Stimulated activated naive CD4-positive, alpha-beta T cell treated with Interleukin-2 at 50 U/mL for 16 hours (primary cell): ENCODE results near the gene SLC6A2.

Experiments used
- DNase-seq: peaks from one replicate; lab custom pipeline; 2025; lab: John Stamatoyannopoulos, UW

Gene SLC6A2

GRCh38 chr16:55647798-55648197 is 8.0 kb upstream of the SLC6A2 start:
- DNase-seq: no peak

- DNase-seq: no peak
Observed at GRCh38 chr16:55651841-55652824, 3.7 kb upstream of the SLC6A2 start.

GRCh38 chr16:55653106-55653505 is 2.7 kb upstream of the SLC6A2 start:
- DNase-seq: no peak

GRCh38 chr16:55655381-55655896 is 349 bp upstream of the SLC6A2 start:
- DNase-seq: no peak

- DNase-seq: no peak
Observed at GRCh38 chr16:55656691-55657092, 904 bp downstream of the SLC6A2 start.

- DNase-seq: no peak
Observed at GRCh38 chr16:55657616-55658015, 1.8 kb downstream of the SLC6A2 start.

GRCh38 chr16:55658898-55659420 is 3.2 kb downstream of the SLC6A2 start:
- no peak for DNase-seq

- DNase-seq: no peak
Observed at GRCh38 chr16:55660026-55660425, 4.2 kb downstream of the SLC6A2 start.

GRCh38 chr16:55660828-55661227 is 5.0 kb downstream of the SLC6A2 start:
- no peak for DNase-seq

GRCh38 chr16:55661941-55662643 is 6.3 kb downstream of the SLC6A2 start:
- no peak for DNase-seq

GRCh38 chr16:55662644-55663031 is 6.8 kb downstream of the SLC6A2 start:
- DNase-seq: no peak

GRCh38 chr16:55663225-55663624 is 7.4 kb downstream of the SLC6A2 start:
- DNase-seq: no peak

- DNase-seq: no peak
Observed at GRCh38 chr16:55663765-55664677, 8.2 kb downstream of the SLC6A2 start.

GRCh38 chr16:55664786-55665407 is 9.1 kb downstream of the SLC6A2 start:
- DNase-seq: no peak

- no peak for DNase-seq
Observed at GRCh38 chr16:55665511-55665910, 9.7 kb downstream of the SLC6A2 start.

GRCh38 chr16:55666012-55666411 is 10.2 kb downstream of the SLC6A2 start:
- no peak for DNase-seq

GRCh38 chr16:55667753-55668152 is 12.0 kb downstream of the SLC6A2 start:
- DNase-seq: no peak

GRCh38 chr16:55668340-55669281 is 12.8 kb downstream of the SLC6A2 start:
- no peak for DNase-seq

GRCh38 chr16:55671206-55671973 is 15.6 kb downstream of the SLC6A2 start:
- no peak for DNase-seq
